Measurements from ENCODE around the gene NME3.
"Not testable (repeated sequence)": the region's sequence is repeated elsewhere in the genome, so short reads cannot be mapped to it uniquely, and the experiment has no call there.

The NME3 gene

GRCh38 chr16:1749152-1750117 is 21.9 kb downstream of the NME3 start:
- DNase-seq (ENCODE audit: low read depth in 2 of 2), result no peak

- DNase-seq (ENCODE audit: low read depth in 2 of 2), result no peak
Observed at GRCh38 chr16:1747934-1748333, 23.4 kb downstream of the NME3 start.

DNA sequence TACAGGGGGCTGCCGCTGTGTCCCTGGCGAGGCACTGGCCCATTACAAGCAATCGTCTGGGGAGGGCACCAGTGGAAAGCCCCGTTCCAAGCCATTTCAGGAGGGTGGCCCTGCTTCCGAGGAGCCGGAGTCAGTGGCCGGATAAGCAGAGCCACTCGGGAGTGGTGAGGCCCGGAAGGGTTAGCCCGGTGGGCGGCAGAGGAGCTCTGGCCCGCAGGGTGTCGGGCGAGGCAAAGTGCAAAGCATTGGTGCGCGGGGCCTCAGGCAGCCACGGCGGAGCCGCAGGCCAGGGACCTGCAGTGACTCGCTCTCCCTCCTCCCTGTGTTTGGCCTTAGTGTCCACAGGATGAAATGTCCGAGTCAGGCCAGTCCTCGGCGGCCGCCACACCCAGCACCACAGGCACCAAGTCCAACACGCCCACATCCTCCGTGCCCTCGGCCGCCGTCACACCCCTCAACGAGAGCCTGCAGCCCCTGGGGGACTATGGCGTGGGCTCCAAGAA is 24.6 kb downstream of the NME3 start:
- no peak for DNase-seq (ENCODE audit: low read depth in 2 of 2)

DNA sequence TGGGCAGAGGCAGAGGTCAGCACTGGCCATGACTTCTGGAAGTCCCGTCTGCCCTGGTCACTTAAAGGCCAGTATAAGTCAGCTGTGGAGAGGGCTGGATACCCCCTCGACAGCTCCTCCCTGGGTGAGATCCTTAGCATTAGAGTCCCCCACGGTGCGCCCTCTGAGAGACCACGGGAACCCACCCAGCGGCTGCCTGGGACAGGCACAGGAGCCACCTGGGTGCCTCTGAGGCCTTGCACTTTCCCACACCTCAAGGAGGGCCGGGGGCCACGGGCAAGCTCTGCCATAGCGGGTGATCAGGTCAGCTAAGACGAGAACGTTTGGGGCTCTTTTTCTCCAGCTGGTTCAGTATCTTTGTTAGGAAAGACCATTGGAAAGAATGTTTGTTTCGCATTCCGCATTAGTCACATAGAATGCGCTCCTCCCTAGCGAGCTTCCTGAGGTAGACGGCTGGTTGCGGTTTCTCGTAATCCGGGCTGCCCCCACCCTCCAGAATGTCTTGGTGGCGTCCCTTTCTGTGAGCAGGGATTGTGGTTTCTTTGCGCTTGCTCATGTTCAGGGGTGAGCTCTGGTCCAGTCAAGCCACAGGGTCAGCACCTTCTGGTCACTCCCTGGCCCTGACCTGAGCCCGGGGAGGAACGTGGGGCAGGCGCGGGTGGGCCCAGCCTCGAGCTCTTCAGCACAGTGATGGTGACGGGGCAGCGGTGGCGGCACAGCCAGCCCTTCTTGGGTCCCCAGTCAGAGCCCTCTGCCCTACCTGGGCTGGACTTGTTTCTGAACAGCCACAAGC is 25.2 kb downstream of the NME3 start:
- DNase-seq (ENCODE audit: low read depth in 2 of 2), result no peak

DNA sequence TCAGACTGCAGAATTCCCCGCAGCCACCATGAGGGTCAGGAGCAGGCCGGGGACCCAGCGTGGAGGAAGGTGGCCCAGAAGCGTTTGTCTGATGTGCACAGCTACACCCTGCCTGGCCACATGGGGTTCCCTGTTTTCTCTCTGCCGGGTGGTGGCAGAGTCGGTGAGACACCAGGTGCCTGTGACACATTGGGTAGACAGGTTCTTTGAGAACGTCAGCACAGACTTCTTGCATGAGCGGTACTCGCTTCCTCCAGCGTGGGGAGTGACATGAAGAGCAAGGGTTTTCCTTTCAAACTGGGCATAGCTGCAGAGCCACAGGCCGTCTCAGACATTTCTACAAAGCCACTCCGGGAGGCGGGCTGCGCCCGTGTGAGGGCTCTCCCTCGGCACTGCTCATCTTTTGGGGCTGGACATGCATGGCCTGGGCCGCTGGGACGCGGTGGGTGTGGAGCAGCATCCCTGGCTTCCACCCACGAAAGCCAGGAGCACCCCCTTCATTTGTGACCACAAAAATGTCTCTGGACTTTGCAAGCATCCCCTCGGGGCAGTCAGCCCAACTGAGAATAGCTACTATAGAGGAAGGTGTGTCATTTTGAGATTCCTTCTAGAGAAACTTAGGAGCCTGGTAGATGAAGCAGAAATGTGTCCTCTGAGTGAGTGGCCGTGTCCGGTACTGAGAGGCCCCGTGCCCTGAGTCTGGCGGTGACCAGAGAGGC is 26.0 kb downstream of the NME3 start:
- DNase-seq (ENCODE audit: low read depth in 2 of 2), result no peak

GRCh38 chr16:1744338-1744840 is 27.0 kb downstream of the NME3 start:
- no peak for DNase-seq (ENCODE audit: low read depth in 2 of 2)

GRCh38 chr16:1743376-1744337 is 27.7 kb downstream of the NME3 start:
- DNase-seq (ENCODE audit: low read depth in 2 of 2), result no peak

- no peak for DNase-seq (ENCODE audit: low read depth in 2 of 2)
Observed at GRCh38 chr16:1741553-1742165, 29.7 kb downstream of the NME3 start.

GRCh38 chr16:1740781-1741490 is 30.4 kb downstream of the NME3 start:
- DNase-seq (ENCODE audit: low read depth in 2 of 2), result no peak

- DNase-seq (ENCODE audit: low read depth in 2 of 2), result no peak
Observed at GRCh38 chr16:1740234-1740633, 31.1 kb downstream of the NME3 start.

DNA sequence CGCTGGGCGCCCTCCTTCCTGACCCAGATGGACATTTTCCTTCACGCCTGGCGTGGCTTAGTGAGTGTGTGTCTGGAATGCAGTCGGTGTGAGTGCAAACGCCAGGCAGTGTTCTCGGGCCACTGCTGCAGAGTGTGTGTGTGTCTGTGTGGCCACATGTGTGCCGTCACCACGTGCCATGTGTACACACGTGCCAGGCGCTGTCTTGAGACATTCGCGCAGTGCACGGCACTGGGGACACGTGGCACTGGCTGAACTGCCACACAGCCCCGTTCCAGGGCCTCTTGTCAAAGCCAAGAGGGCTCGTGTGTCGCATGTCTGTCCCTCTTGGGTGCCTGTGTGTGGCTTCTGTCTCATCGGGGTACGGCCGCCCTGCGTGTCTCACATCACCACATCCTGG is 36.5 kb downstream of the NME3 start:
- no peak for DNase-seq (ENCODE audit: low read depth in 2 of 2)

GRCh38 chr16:1734123-1734522 is 37.2 kb downstream of the NME3 start:
- no peak for DNase-seq (ENCODE audit: low read depth in 2 of 2)

GRCh38 chr16:1732551-1732987 is 38.8 kb downstream of the NME3 start:
- DNase-seq (ENCODE audit: low read depth in 2 of 2), result not testable (repeated sequence)

- DNase-seq (ENCODE audit: low read depth in 2 of 2), result no peak
Observed at GRCh38 chr16:1732071-1732470, 39.3 kb downstream of the NME3 start.

DNA sequence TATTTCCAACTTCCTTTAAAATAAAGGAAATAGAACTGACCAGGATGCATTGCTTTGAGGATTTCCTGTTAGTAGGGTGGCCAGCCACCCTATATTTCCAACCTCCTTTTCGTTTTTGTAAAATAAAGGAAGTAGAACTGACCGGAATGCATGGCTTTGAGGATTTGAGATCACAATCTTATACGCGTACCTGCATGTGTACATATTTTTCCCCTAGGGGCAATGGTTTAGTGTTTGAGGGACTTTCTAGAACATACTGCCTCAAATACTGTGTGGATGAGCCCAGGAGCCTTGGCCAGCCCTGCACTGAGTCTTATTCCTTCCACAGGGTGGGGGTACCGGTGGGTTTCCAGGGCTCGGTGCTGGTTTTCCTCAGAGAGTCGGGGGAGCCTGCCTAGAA is 39.7 kb downstream of the NME3 start:
- DNase-seq (ENCODE audit: low read depth in 2 of 2), result no peak

DNA sequence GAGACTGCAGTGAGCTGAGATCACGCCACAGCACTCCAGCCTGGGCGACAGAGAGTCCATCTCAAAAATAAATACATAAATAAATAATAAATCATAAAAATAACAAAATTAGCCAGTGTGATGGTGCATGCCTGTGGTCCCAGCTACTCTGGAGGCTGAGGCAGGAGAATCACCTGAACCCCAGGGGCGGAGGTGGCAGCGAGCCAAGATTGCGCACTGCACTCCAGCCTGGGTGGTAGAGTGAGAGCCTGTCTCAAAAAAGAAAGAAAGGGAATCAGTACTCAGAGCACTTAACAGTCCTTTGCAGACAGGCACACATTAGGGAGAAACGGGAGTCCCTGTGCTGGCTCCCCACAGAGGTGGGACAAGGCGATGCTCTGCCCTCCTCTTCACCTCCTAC is 40.3 kb downstream of the NME3 start:
- DNase-seq (ENCODE audit: low read depth in 2 of 2), result no peak

DNA sequence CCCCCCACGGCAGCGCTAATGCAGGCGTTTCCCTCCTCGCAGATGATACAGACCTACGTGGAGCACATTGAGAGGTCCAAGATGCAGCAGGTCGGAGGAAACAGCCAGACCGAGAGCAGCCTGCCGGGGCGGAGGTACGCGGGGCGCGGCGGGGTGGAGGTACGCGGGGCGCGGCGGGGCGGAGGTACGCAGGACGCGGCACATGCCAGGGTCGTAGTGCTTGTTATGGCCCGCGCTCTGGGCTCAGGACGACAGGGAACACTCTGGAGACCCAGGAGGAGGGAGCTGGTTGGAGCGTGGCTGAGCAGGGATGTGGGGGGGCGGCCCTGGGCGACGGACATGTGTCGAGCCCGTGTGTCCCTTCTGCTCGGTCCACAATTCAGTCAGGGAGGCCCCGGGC is 41.9 kb downstream of the NME3 start:
- no peak for DNase-seq (ENCODE audit: low read depth in 2 of 2)

GRCh38 chr16:1729026-1729425 is 42.3 kb downstream of the NME3 start:
- no peak for DNase-seq (ENCODE audit: low read depth in 2 of 2)
